Measurements from ENCODE around the gene STMND1. TPM values are rescaled to one million over a fixed set of nuclear protein-coding genes. Genes with fewer than 3 reads are reported as not detected.

The STMND1 gene
- total RNA-seq, 1 donor from 2014 or later, result not detected

DNA sequence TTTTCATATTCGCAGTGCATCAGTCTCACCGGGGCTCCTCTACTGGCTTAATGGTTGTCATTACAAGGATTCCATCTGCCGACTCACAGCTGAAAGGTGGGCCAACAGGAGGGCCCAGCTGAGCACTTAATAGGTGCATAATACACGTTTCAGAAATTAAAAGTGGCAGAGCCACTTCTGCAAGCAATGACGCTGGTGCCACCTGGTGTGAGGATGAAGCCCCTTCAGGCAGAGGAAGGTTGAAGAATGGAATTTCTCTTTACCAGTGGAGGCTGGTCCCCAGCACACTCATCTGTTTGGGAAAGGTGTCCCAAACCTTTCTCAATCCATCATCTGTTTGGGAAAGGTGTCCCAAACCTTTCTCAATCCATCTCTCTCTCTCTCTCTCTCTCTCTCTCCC is 8.2 kb upstream of the STMND1 start:
- H3K27me3 ChIP-seq (ENCODE audit: control insufficient read depth, insufficient read depth, low read length), result no peaks in the 10 kb centered on the region
- DNase-seq (ENCODE audit: low read depth), result no peak
- H3K36me3 ChIP-seq (ENCODE audit: control insufficient read depth, insufficient read depth, low read length), result no peaks in the 10 kb centered on the region
- FAIRE-seq, result no peak
- TF ChIP-seq, protein P1, sequence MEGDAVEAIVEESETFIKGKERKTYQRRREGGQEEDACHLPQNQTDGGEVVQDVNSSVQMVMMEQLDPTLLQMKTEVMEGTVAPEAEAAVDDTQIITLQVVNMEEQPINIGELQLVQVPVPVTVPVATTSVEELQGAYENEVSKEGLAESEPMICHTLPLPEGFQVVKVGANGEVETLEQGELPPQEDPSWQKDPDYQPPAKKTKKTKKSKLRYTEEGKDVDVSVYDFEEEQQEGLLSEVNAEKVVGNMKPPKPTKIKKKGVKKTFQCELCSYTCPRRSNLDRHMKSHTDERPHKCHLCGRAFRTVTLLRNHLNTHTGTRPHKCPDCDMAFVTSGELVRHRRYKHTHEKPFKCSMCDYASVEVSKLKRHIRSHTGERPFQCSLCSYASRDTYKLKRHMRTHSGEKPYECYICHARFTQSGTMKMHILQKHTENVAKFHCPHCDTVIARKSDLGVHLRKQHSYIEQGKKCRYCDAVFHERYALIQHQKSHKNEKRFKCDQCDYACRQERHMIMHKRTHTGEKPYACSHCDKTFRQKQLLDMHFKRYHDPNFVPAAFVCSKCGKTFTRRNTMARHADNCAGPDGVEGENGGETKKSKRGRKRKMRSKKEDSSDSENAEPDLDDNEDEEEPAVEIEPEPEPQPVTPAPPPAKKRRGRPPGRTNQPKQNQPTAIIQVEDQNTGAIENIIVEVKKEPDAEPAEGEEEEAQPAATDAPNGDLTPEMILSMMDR (IDR thresholded peaks at IDR 0.05; ENCODE audit: insufficient read depth, low read length, severe bottlenecking), result no peak
- H3K4me3 ChIP-seq (ENCODE audit: low read depth, low read length), result no peak overlapping the region

- Histone ChIP-seq H3K27me3 (ENCODE audit: control insufficient read depth, insufficient read depth, low read length) (peaks cover 5% of the 10 kb centered on the region), H3K4me3 (ENCODE audit: low read depth, low read length) (no peak overlapping the region), H3K36me3 (ENCODE audit: control insufficient read depth, insufficient read depth, low read length) (no peaks in the 10 kb centered on the region)
- FAIRE-seq, result no peak
- TF ChIP-seq, protein P1 (IDR thresholded peaks at IDR 0.05; ENCODE audit: insufficient read depth, low read length, severe bottlenecking), result no peak
- no peak for DNase-seq (ENCODE audit: low read depth)
Measured at GRCh38 chr6:17096096-17096495, 5.8 kb upstream of the STMND1 start.

DNA sequence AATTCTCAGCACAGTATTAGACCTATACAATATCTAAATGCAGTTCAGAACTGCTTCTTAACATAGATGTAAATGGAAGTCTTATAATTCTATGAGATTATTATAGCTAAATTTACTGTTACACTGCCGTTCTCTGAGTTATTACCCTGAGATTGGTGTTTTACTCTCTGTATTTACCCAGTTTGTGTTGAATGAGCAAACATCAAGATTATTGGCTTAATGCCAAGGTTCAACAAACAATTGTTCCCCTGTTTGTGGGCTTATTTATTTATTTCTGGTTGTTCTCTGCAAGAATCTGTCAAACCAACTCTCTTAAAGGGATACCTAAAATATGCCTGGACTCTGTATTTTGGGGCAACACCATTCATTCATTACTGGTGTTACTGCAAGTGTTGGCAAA is 5.2 kb upstream of the STMND1 start:
- Histone ChIP-seq H3K27me3 (ENCODE audit: control insufficient read depth, insufficient read depth, low read length) (peaks cover 8% of the 10 kb centered on the region), H3K36me3 (ENCODE audit: control insufficient read depth, insufficient read depth, low read length) (no peaks in the 10 kb centered on the region), H3K4me3 (ENCODE audit: low read depth, low read length) (no peak overlapping the region)
- TF ChIP-seq, protein P1 (IDR thresholded peaks at IDR 0.05; ENCODE audit: insufficient read depth, low read length, severe bottlenecking), result no peak
- FAIRE-seq, result no peak
- DNase-seq (ENCODE audit: low read depth), result no peak

DNA sequence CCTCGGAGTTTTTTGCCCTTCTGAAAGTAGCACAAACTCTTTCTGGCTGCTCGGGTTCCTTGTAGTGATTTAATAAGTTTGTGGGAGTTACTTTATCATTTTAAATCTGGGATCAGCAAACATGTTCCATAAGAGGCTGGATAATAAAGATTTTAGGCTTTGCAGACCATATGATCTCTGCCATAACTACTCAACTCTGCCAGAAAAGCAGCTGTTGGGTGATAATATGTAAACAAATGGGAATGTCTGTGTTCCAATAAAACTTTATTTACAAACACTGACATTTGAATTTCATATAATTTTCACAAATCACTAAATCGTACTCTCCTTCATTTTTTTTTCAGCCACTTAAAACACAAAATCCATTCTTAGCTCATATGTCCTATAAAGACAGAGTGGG is 3.9 kb upstream of the STMND1 start:
- peaks cover 10% of the 10 kb centered on the region for H3K27me3 ChIP-seq (ENCODE audit: control insufficient read depth, insufficient read depth, low read length)
- DNase-seq (ENCODE audit: low read depth), result no peak
- TF ChIP-seq, protein P1 (IDR thresholded peaks at IDR 0.05; ENCODE audit: insufficient read depth, low read length, severe bottlenecking), result no peak
- no peak for FAIRE-seq
- H3K36me3 ChIP-seq (ENCODE audit: control insufficient read depth, insufficient read depth, low read length), result no peaks in the 10 kb centered on the region
- H3K4me3 ChIP-seq (ENCODE audit: low read depth, low read length), result no peak overlapping the region

- DNase-seq (ENCODE audit: low read depth), result peak; percentile 51
- Histone ChIP-seq H3K27me3 (ENCODE audit: control insufficient read depth, insufficient read depth, low read length) (peaks cover 10% of the 10 kb centered on the region), H3K36me3 (ENCODE audit: control insufficient read depth, insufficient read depth, low read length) (no peaks in the 10 kb centered on the region), H3K4me3 (ENCODE audit: low read depth, low read length) (no peak overlapping the region)
- FAIRE-seq, result no peak
- TF ChIP-seq, protein P1 (IDR thresholded peaks at IDR 0.05; ENCODE audit: insufficient read depth, low read length, severe bottlenecking), result no peak
Measured at GRCh38 chr6:17098538-17098937, 3.3 kb upstream of the STMND1 start.

GRCh38 chr6:17099401-17100059 is 2.3 kb upstream of the STMND1 start:
- no peak overlapping the region for H3K4me3 ChIP-seq (ENCODE audit: low read depth, low read length)
- H3K27me3 ChIP-seq (ENCODE audit: control insufficient read depth, insufficient read depth, low read length), result peaks cover 10% of the 10 kb centered on the region
- DNase-seq (ENCODE audit: low read depth), result no peak
- no peak for FAIRE-seq
- H3K36me3 ChIP-seq (ENCODE audit: control insufficient read depth, insufficient read depth, low read length), result no peaks in the 10 kb centered on the region
- TF ChIP-seq, protein P1 (IDR thresholded peaks at IDR 0.05; ENCODE audit: insufficient read depth, low read length, severe bottlenecking), result no peak

All from bronchial epithelial cell (primary cell).